GM13976 (cell line): ENCODE results near the gene USP36.
A peak's percentile ranks its signal among the peaks of the same experiment; 100 is the strongest.
"Not testable (repeated sequence)": the region's sequence is repeated elsewhere in the genome, so short reads cannot be mapped to it uniquely, and the experiment has no call there.

Source experiments
- DNase-seq: peaks from one replicate; pipeline ENCODE4 v3.0.0; 2012; ENCODE audit warnings: low spot score
- CTCF ChIP-seq: IDR thresholded peaks from 2 replicates; pipeline ENCODE4 v1.5.1; 2012; ENCODE audit warnings: borderline replicate concordance, mild to moderate bottlenecking; ENCODE audit not compliant: insufficient read depth; ENCODE audit errors: extremely low read depth, missing control alignments, control extremely low read depth
- in situ Hi-C: fragments of 300-500 bp; cut with MboI; formaldehyde crosslinking; loops from one replicate; pipeline ENCODE4 v1.12.0; 2022; ENCODE audit warnings: low sequenced_read_pairs, mixed read lengths, inconsistent platforms; ENCODE audit not compliant: unreplicated experiment

USP36 gene

GRCh38 chr17:78779850-78780249, 60.8 kb downstream of the USP36 start:
- no peak for DNase-seq
- no peak for TF ChIP-seq CTCF
- in situ Hi-C loops = no loop called here

GRCh38 chr17:78779286-78779651, 61.3 kb downstream of the USP36 start:
- DNase-seq, in situ Hi-C loops: not testable (repeated sequence)

- no peak for TF ChIP-seq CTCF
- DNase-seq = no peak
- in situ Hi-C loops = no loop called here
Measured at GRCh38 chr17:78777881-78778280, 62.7 kb downstream of the USP36 start.

- peak; percentile 38 for DNase-seq
- in situ Hi-C loops = no loop called here
- TF ChIP-seq CTCF = no peak
Measured at GRCh38 chr17:78774956-78775571, 65.5 kb downstream of the USP36 start.

- in situ Hi-C loops = no loop called here
- no peak for DNase-seq
- TF ChIP-seq CTCF = no peak
Measured at GRCh38 chr17:78774453-78774852, 66.2 kb downstream of the USP36 start.

GRCh38 chr17:78771758-78772382, 68.7 kb downstream of the USP36 start:
- TF ChIP-seq CTCF = no peak
- in situ Hi-C loops = no loop called here
- peak; percentile 63 for DNase-seq

- in situ Hi-C loops = no loop called here
- no peak for TF ChIP-seq CTCF
- no peak for DNase-seq
Measured at GRCh38 chr17:78769196-78769773, 71.3 kb downstream of the USP36 start.
